ENCODE results near the gene CD59.
A peak's percentile ranks its signal among the peaks of the same experiment; 100 is the strongest.
"Not testable (repeated sequence)": the region's sequence is repeated elsewhere in the genome, so short reads cannot be mapped to it uniquely, and the experiment has no call there.

CD59 gene

GRCh38 chr11:33713151-33713855 lies 22.9 kb downstream of the CD59 start:
- no peak for DNase-seq (ENCODE audit: low read depth)

DNA sequence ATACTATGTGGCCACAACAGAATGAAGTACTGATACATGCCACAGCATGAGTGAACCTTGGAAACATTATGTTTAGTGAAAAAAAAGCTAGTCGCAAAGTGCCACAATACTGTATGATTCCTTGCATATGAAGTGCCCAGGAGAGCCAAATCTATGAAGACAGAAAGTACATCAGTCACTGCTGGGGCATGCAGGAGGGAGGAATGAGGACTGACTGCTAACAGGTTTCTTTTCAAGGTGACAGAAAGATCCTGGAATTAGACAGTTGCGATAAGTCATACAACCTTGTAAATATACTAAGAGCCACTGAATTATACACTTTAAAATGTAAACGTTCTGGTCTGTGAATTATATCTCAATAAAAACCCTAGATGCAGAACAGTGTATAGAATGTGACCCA lies 23.8 kb downstream of the CD59 start:
- DNase-seq (ENCODE audit: low read depth), result no peak

- DNase-seq (ENCODE audit: low read depth), result no peak
Observed at GRCh38 chr11:33709466-33709865, 26.8 kb downstream of the CD59 start.

- DNase-seq (ENCODE audit: low read depth), result no peak
Observed at GRCh38 chr11:33708985-33709384, 27.2 kb downstream of the CD59 start.

- not testable (repeated sequence) for DNase-seq (ENCODE audit: low read depth)
Observed at GRCh38 chr11:33707831-33708230, 28.4 kb downstream of the CD59 start.

DNA sequence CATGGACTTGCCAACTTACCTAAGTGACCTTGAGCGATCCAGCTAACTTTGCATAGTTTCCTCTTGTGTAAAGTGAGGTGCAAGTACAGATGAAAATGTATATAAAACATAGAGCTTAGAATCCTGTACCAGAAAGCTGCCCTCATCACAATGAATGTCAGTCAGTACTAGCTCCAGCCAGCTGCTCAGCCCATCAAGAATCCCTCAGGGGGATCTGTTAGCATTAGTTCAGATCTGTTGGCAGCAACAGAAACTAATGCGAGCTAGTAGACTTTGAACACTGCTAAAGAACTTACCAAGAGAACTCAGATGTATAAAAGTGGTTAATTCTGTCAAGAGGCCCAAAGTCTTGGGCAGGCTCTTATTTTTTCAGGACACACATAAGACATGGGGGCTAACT lies 29.3 kb downstream of the CD59 start:
- DNase-seq (ENCODE audit: low read depth), result no peak

- DNase-seq (ENCODE audit: low read depth), result no peak
Observed at GRCh38 chr11:33706546-33706945, 29.7 kb downstream of the CD59 start.

DNA sequence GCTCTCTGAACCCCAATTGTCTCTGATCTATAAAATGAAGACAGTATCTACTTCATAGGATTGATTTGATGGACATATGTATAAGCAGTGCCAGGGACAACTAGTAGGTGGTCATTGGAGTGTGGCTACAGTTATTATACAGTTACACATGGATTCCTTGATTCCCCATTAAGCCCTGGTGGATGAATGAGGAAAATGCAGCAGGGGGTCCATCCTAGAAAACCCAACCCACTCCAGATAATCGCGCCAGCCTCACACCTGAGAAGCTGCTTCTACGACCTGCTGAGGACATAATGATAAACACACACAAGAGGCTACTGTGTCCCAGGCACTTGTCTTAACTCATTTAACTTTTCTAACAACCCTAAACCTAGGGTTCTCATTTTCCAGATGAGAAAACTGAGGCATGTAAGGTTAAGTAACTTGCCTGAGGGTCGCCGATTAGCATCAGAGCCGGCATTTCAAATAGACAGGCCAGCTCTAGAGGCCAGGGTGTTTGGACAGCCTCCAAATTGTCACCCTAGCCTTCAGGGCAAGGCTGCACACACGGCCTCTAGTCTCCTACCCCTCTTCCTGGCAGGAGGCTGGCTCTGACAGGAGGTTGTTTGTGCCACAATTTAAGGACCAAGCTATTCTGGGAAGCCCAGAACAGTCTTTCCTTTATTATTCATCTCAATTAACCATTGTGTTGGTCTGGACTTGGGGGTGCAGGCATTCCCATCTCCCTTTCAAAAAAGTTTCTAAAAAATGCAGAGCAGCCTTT lies 31.8 kb downstream of the CD59 start:
- DNase-seq (ENCODE audit: low read depth), result no peak

GRCh38 chr11:33703788-33704187 lies 32.4 kb downstream of the CD59 start:
- no peak for DNase-seq (ENCODE audit: low read depth)

GRCh38 chr11:33703234-33703633 lies 33.0 kb downstream of the CD59 start:
- DNase-seq (ENCODE audit: low read depth), result no peak

GRCh38 chr11:33701302-33702230 lies 34.7 kb downstream of the CD59 start:
- no peak for DNase-seq (ENCODE audit: low read depth)

DNA sequence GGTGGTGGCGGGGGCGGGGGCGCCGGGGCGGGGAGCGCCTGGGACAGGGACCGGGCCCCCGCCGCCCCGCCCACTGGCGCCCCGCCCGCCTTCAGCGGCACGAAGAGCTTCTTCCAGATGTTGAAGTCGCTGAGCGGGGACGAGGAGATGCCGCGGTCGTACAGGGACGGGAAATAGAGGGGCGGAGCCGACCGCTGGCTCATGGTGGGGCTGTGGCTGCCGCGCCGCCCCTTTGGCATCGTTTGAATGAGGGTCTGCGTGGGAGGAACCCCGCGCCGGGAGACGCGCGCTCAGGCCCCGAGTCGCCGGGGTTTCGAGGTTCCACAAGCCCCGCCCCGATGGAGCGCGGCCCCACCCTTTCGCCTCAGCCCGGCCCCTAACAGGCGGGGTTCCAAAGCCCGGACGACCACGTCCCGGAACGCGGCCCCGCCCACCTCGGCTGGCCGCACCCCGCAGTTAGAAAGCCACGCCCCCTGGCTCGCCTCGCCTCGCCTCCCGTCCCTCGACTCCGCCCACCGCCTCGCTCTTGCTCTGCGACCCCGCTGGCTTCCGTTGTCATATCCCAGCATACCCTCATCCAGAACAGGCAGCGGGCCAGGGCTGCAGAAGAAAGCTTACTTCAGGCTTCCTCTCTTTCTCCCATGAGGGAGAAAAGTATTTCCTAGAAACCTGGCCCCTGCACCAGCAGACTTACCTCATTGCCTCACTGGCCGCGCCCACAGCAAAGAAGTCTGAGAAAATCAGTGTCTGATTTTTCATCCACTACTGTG lies 35.5 kb downstream of the CD59 start, which contains the start of gene C11orf91:
C11orf91 (minus strand) TSS at position 325 of the 770 bp plus-strand sequence; CDS start at position 239, 86 bp downstream.
- peak; percentile 93 for DNase-seq (ENCODE audit: low read depth)

DNA sequence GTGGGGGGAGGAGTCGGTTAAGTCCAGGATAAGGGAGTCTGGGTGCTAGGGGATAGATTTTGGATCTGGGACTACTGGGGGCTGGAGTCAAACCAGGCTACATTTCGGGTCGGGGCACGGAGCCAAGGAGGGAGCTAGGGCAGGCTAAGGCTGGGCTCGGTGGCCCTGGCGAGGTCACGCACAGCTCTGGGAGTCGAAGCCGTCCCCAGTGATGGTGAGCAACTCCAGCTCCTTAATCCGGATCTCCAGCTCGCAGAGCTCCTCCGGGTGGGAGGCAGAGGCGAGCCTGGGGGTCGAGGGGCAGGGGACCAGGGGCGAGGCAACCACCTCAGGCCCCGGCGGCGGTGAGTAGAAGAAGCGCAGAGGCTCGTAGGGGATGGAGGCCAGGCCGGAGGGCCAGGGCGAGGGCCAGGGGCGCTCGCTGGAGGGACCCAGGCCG lies 36.1 kb downstream of the CD59 start:
- DNase-seq (ENCODE audit: low read depth), result no peak

GRCh38 chr11:33699515-33700062 lies 36.6 kb downstream of the CD59 start:
- DNase-seq (ENCODE audit: low read depth), result no peak

DNA sequence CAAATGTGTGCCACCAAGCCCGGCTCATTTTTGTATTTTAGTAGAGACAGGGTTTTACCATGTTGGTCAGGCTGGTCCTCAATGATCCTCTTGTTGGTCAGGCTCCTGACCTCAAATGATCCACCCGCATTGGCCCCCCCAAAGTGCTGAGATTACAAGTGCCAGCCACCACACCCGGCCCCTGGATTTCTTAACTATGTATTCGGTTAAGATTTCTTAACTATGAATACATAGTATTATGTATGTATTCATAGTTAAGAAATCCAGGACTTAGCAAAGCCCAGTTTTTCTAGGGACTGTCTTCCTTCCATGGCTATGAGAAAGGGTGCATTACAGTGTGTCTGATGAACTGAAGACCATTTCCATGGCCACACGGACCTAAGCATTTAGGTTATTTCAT lies 37.3 kb downstream of the CD59 start:
- no peak for DNase-seq (ENCODE audit: low read depth)

DNA sequence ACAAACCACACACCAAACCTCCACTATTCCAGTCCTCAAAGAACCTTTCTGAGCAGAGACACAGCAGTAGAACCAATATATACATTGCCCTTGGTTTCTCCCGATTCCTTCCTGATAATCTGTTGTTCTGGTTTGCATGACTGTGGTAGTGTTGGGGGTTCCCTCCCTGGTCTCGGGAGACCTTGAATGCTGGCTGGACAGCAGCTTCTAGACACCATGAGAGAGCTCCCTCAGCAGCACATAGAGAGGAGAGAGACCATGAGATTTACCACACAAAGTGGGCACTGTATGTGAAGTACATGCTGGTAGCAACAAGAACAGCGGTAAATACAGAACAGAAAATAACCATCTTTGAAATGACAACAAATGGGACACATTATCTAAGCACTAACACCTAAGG lies 38.2 kb downstream of the CD59 start:
- no peak for DNase-seq (ENCODE audit: low read depth)

- DNase-seq (ENCODE audit: low read depth), result no peak
Observed at GRCh38 chr11:33696931-33697638, 39.1 kb downstream of the CD59 start.

DNA sequence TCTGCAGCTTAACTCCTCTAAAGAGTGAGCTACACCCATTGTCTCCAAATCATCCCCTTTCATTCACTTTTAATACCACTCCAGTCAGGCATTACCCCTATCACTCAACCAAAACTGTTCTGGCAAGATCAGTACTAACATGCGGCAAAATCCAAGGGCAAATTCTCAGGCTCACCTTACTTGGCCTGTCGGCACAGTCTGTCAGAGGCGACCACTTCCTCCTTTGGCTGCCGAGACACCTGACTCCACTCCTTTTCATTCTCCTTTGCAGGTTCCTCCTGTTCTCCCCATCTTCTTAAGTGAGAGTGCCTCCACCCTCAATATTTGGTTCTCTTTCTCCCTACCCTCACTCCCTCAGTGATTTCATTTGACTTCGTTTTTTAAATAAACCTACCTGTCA lies 39.8 kb downstream of the CD59 start:
- no peak for DNase-seq (ENCODE audit: low read depth)

DNA sequence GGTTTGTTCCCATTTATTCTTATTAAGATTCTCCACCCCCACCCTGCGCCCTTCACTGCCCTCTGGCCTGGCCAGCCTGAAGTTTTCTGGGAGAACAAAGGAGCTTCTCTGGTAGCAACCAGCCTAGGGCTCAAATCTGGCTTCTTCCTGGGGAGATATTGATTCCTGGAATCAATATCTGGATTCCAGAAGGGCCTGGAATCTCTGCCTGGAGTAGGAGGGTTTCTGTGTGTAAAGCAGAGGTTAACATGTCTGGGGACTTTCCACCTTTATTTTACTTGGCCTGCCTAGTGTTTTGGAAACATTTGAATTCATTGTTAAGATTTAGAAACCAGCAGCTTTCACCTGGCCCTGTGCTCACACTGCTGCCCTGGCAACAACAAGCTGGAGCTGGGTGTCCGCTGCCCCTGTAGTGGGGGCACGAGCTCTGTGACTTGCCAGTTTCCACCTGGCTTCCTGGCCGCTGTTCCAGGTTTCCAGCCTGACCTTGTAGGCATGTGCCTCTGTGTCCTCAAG lies 41.1 kb downstream of the CD59 start:
- no peak for DNase-seq (ENCODE audit: low read depth)

GRCh38 chr11:33694346-33695050 lies 41.7 kb downstream of the CD59 start:
- DNase-seq (ENCODE audit: low read depth), result no peak

Data from activated T-cell treated with anti-CD3 and anti-CD28 coated beads for 1 hour (primary cell).